Sigmoid colon (tissue), 4 donors: ENCODE results near the gene STN1.

ENCODE experiments used
- EP300 ChIP-seq, 4 donors: sonication (generic); formaldehyde crosslinking; IDR thresholded peaks; one replicate each; pipeline ENCODE4 v1.6.1; 2017; ENCODE audit warnings: antibody characterized with exemption in 4 of 4
- POLR2A ChIP-seq, 2 donors: fragments of 450-650 bp; IDR thresholded peaks; one replicate each; pipeline ENCODE4 v1.6.1; 2016; ENCODE audit warnings: antibody characterized with exemption in 2 of 2, mild to moderate bottlenecking in 2 of 2, moderate library complexity in 2 of 2
- POLR2AphosphoS5 ChIP-seq, 4 donors: sonication (generic); formaldehyde crosslinking; IDR thresholded peaks; one replicate each; pipeline ENCODE4 v1.6.1; 2017; ENCODE audit warnings: antibody characterized with exemption in 4 of 4
- TF ChIP-seq, protein P1 (sequence below), 4 experiments: fragments of 450-650 bp in 3 of 4; fragments of 200-600 bp in 1 of 4; IDR thresholded peaks; one replicate each; pipeline ENCODE4 v1.5.1; 2016 to 2019; ENCODE audit warnings: antibody characterized with exemption in 4 of 4, mild to moderate bottlenecking in 3 of 4, moderate library complexity in 2 of 4

DNA sequence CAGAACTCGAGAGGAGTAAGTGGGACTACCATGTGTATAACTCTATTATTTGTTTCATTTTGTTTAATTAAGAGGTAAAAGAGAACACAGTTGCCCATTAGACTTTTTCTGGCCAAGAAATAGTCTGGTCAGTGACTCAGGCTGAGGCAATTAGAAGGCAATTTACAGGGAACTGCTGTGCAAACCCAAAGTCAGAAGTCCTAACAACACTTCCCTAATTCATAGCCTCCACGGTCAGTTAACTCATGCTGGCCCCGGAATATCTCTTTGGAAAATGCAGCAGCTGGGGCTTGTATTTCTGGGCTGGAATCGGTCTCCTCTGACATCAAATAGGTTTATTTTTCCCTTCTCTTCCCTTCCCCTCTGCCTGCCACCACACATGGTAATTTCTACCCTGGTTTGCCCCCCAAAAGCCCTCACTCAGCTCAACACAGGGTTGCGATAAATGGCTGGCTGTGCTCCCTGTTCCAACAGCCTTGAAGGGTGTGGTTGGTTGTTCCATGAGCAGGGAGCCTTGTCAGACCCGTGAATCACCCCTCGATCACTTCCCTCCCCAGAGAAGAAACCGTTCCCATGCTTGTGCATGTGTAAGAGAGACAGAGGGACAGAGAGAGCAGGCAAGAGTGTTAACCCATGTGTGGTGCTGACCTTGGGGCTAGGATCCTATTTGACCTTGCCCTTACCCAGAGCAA, 68.0 kb downstream of the STN1 start:
- TF ChIP-seq, protein P1, sequence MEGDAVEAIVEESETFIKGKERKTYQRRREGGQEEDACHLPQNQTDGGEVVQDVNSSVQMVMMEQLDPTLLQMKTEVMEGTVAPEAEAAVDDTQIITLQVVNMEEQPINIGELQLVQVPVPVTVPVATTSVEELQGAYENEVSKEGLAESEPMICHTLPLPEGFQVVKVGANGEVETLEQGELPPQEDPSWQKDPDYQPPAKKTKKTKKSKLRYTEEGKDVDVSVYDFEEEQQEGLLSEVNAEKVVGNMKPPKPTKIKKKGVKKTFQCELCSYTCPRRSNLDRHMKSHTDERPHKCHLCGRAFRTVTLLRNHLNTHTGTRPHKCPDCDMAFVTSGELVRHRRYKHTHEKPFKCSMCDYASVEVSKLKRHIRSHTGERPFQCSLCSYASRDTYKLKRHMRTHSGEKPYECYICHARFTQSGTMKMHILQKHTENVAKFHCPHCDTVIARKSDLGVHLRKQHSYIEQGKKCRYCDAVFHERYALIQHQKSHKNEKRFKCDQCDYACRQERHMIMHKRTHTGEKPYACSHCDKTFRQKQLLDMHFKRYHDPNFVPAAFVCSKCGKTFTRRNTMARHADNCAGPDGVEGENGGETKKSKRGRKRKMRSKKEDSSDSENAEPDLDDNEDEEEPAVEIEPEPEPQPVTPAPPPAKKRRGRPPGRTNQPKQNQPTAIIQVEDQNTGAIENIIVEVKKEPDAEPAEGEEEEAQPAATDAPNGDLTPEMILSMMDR (IDR thresholded peaks at IDR 0.05), result no peak
- TF ChIP-seq POLR2A (IDR thresholded peaks at IDR 0.05), result no peak
- TF ChIP-seq POLR2AphosphoS5 (IDR thresholded peaks at IDR 0.05), result peak in 3 of 4 donors; percentile 22 to 37 (median 36)
- TF ChIP-seq EP300 (IDR thresholded peaks at IDR 0.05), result no peak
